ENCODE results near the gene TNPO3.

The TNPO3 gene

GRCh38 chr7:129054438-129055293, at the start of gene TNPO3:
TSS of gene TNPO3 (minus strand) at chr7:129055111. CDS start at chr7:129054770, 341 bp downstream.
- peak; percentile 94 for DNase-seq (ENCODE audit: low spot score)

- peak; percentile 39 for DNase-seq (ENCODE audit: low spot score)
Measured at GRCh38 chr7:129103561-129104324, 48.8 kb upstream of the TNPO3 start.

- DNase-seq (ENCODE audit: low spot score), result peak; percentile 31
Measured at GRCh38 chr7:129101746-129102145, 46.8 kb upstream of the TNPO3 start.

GRCh38 chr7:129100827-129101166, 45.9 kb upstream of the TNPO3 start:
- no peak for DNase-seq (ENCODE audit: low spot score)

- peak; percentile 59 for DNase-seq (ENCODE audit: low spot score)
Measured at GRCh38 chr7:129098409-129099084, 43.6 kb upstream of the TNPO3 start.

- DNase-seq (ENCODE audit: low spot score), result no peak
Measured at GRCh38 chr7:129095258-129095657, 40.3 kb upstream of the TNPO3 start.

- DNase-seq (ENCODE audit: low spot score), result no peak
Measured at GRCh38 chr7:129094501-129094900, 39.6 kb upstream of the TNPO3 start.

GRCh38 chr7:129093867-129094456, 39.1 kb upstream of the TNPO3 start:
- no peak for DNase-seq (ENCODE audit: low spot score)

GRCh38 chr7:129091484-129092002, 36.6 kb upstream of the TNPO3 start:
- DNase-seq (ENCODE audit: low spot score), result peak; percentile 79

- DNase-seq (ENCODE audit: low spot score), result no peak
Measured at GRCh38 chr7:129090300-129090907, 35.5 kb upstream of the TNPO3 start.

- DNase-seq (ENCODE audit: low spot score), result no peak
Measured at GRCh38 chr7:129089521-129090212, 34.8 kb upstream of the TNPO3 start.

- no peak for DNase-seq (ENCODE audit: low spot score)
Measured at GRCh38 chr7:129084801-129085551, 30.1 kb upstream of the TNPO3 start.

- no peak for DNase-seq (ENCODE audit: low spot score)
Measured at GRCh38 chr7:129083525-129083924, 28.6 kb upstream of the TNPO3 start.

- DNase-seq (ENCODE audit: low spot score), result no peak
Measured at GRCh38 chr7:129078455-129078854, 23.5 kb upstream of the TNPO3 start.

GRCh38 chr7:129076886-129077285, 22.0 kb upstream of the TNPO3 start:
- no peak for DNase-seq (ENCODE audit: low spot score)

- no peak for DNase-seq (ENCODE audit: low spot score)
Measured at GRCh38 chr7:129074994-129075393, 20.1 kb upstream of the TNPO3 start.

- no peak for DNase-seq (ENCODE audit: low spot score)
Measured at GRCh38 chr7:129074361-129074871, 19.5 kb upstream of the TNPO3 start.

GRCh38 chr7:129073738-129074137, 18.8 kb upstream of the TNPO3 start:
- DNase-seq (ENCODE audit: low spot score), result no peak

- no peak for DNase-seq (ENCODE audit: low spot score)
Measured at GRCh38 chr7:129073204-129073603, 18.3 kb upstream of the TNPO3 start.

GRCh38 chr7:129072479-129073011, 17.6 kb upstream of the TNPO3 start:
- DNase-seq (ENCODE audit: low spot score), result no peak
